ENCODE data around the gene PCBP4. TPM values are rescaled to one million over a fixed set of nuclear protein-coding genes. Genes with fewer than 3 reads are reported as not detected.

PCBP4 gene
- total RNA-seq, 1 experiment from 2014 or later = 28.7 TPM

- TF ChIP-seq PRDM15 (CRISPR knock-in tag; IDR thresholded peaks at IDR 0.05) (no peak; the same call in 1 of the 2 replicates), JUN (CRISPR knock-in tag; IDR thresholded peaks at IDR 0.05) (peak; percentile 93; the same call in 1 of the 2 replicates), RELA (CRISPR knock-in tag; IDR thresholded peaks at IDR 0.05; ENCODE audit: borderline replicate concordance) (no peak; the same call in 1 of the 2 replicates), GTF2I (CRISPR knock-in tag; conservative IDR thresholded peaks at IDR 0.05) (no peak), USF1 (CRISPR knock-in tag; IDR thresholded peaks at IDR 0.05) (peak; percentile 59; the same call in 1 of the 2 replicates), ZNF532 (CRISPR knock-in tag; IDR thresholded peaks at IDR 0.05; ENCODE audit: borderline replicate concordance) (0 out of 2 replicates have a peak, but pooled peaks have one; percentile 44), FOXK1 (CRISPR knock-in tag; IDR thresholded peaks at IDR 0.05) (no peak; the same call in 1 of the 2 replicates), E2F1 (CRISPR knock-in tag; IDR thresholded peaks at IDR 0.05) (no peak), ZNF416 (CRISPR knock-in tag; IDR thresholded peaks at IDR 0.05) (no peak), ATF1 (CRISPR knock-in tag; IDR thresholded peaks at IDR 0.05) (peak; percentile 70; the same call in 1 of the 2 replicates), MLX (CRISPR knock-in tag; IDR thresholded peaks at IDR 0.05) (0 out of 2 replicates have a peak, but pooled peaks have one; percentile 70), E2F4 (CRISPR knock-in tag; IDR thresholded peaks at IDR 0.05; ENCODE audit: borderline replicate concordance, low read depth) (no peak; the same call in 1 of the 2 replicates), ZNF671 (CRISPR knock-in tag; IDR thresholded peaks at IDR 0.05) (no peak), FOXP4 (CRISPR knock-in tag; IDR thresholded peaks at IDR 0.05) (peak; percentile 99), NR3C1 (CRISPR knock-in tag; conservative IDR thresholded peaks at IDR 0.05; ENCODE audit: low read depth) (peak; percentile 93)
These were observed 11.1 kb downstream of the PCBP4 start (continued) for GRCh38 chr3:51955893-51956770.
